WERI-Rb-1 (cell line): ENCODE measurements around the gene CLCN2.

Experiments used
- DNase-seq: peaks from one replicate; pipeline ENCODE4 v3.0.0-alpha.2; 2020
- H3K27ac ChIP-seq: fragments of 250-450 bp; sonication (Bioruptor Pico); 2 replicates; pipeline ENCODE4 v1.5.1; 2020; ENCODE audit warnings: mild to moderate bottlenecking, moderate library complexity
- H3K27me3 ChIP-seq: fragments of 250-450 bp; sonication (Bioruptor Pico); 2 replicates; pipeline ENCODE4 v1.5.1; 2021; ENCODE audit warnings: mild to moderate bottlenecking, low read depth, moderate library complexity; ENCODE audit not compliant: insufficient read depth, severe bottlenecking
- H3K36me3 ChIP-seq: fragments of 250-450 bp; sonication (Bioruptor Pico); 2 replicates; pipeline ENCODE4 v1.5.1; 2020; ENCODE audit warnings: mild to moderate bottlenecking, moderate library complexity
- H3K4me3 ChIP-seq: 2 replicates; pipeline ENCODE4 v1.5.1; 2011; ENCODE audit warnings: low read depth, mild to moderate bottlenecking, control low read depth, low read length
- H3K9me3 ChIP-seq: fragments of 250-450 bp; sonication (Bioruptor Pico); 2 replicates; pipeline ENCODE4 v1.5.1; 2021; ENCODE audit warnings: mild to moderate bottlenecking, moderate library complexity; ENCODE audit not compliant: severe bottlenecking
- TF ChIP-seq, protein P1 (sequence below): IDR thresholded peaks from 2 replicates; pipeline ENCODE4 v1.5.1; 2011; ENCODE audit warnings: low read depth, mild to moderate bottlenecking, control low read depth, inconsistent platforms, low read length

Gene CLCN2

DNA sequence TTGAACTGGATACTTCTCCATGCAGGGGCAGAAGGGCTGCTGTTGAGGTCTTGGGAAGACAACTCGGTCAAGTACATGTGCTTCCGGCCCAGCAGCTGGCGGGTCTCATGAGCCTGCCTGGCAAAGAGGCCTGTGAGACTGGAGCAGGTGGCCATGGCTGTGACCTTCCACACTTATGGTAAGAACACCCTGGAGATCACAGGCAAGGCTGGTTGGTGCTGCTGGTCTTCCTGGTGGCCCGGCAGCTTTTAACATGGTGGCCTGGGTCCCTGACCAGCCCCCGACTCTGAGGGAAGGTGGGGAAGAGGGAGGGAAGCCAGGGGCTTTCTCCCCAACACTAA lies 33.9 kb upstream of the CLCN2 start:
- Histone ChIP-seq H3K27ac (no peak overlapping the region), H3K9me3 (no peaks in the 10 kb centered on the region), H3K36me3 (no peaks in the 10 kb centered on the region; the same call in 1 of the 2 replicates), H3K27me3 (no peaks in the 10 kb centered on the region), H3K4me3 (no peak overlapping the region)
- TF ChIP-seq, protein P1, sequence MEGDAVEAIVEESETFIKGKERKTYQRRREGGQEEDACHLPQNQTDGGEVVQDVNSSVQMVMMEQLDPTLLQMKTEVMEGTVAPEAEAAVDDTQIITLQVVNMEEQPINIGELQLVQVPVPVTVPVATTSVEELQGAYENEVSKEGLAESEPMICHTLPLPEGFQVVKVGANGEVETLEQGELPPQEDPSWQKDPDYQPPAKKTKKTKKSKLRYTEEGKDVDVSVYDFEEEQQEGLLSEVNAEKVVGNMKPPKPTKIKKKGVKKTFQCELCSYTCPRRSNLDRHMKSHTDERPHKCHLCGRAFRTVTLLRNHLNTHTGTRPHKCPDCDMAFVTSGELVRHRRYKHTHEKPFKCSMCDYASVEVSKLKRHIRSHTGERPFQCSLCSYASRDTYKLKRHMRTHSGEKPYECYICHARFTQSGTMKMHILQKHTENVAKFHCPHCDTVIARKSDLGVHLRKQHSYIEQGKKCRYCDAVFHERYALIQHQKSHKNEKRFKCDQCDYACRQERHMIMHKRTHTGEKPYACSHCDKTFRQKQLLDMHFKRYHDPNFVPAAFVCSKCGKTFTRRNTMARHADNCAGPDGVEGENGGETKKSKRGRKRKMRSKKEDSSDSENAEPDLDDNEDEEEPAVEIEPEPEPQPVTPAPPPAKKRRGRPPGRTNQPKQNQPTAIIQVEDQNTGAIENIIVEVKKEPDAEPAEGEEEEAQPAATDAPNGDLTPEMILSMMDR = no peak
- DNase-seq = no peak

DNA sequence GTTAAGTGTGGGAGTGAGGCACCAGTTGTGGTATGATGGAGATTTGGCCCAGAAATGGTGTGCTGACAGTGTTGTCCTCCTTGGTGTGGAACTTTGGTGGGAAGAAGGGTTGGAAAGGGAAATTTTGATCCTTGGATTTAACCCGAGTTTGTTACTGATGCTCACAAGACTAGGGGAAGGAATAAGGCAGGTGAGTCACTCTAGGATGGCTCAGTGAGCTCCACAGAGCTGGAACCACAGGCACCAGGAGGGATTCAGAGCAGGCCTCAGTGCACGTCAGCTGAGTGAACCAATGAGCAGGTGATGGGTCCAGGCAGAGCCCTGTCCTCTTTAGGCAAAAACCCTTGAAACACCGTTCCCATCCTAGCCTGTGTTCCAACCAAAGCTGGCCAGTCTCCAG lies 29.9 kb upstream of the CLCN2 start:
- TF ChIP-seq, protein P1 = no peak
- Histone ChIP-seq H3K27ac (no peak overlapping the region), H3K27me3 (no peaks in the 10 kb centered on the region), H3K9me3 (no peaks in the 10 kb centered on the region), H3K36me3 (peaks cover 16% of the 10 kb centered on the region), H3K4me3 (no peak overlapping the region)
- DNase-seq = no peak

DNA sequence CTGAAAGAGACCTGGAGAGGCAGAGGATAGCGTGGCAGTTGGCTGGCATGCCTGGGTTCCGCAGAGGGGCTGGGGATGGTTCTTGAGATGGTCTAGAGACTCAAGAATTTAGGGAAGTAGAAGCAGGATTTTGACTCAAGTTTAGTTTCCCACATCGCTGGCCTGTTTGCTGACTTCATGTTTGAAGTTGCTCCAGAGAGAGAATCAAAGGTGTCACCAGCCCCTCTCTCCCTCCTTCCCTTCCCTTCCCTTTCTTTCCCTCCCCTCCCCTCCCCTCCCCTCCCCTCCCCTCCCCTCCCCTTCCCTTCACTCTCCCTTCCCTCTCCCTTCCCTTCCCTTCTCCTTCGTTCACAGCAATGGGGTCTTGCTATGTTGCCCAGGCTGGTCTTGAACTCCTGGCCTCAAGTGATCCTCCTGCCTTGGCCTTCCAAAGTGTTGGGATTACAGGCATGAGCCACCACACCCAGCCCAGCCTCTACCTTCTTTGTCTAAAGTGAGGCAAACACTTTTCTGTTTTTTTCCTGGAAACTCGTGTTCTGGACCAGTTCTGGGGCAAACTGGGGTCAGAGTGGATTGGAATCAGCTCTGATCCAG lies 28.6 kb upstream of the CLCN2 start:
- DNase-seq = no peak
- H3K4me3 ChIP-seq = no peak overlapping the region
- H3K36me3 ChIP-seq = peaks cover 24% of the 10 kb centered on the region
- no peaks in the 10 kb centered on the region for H3K27me3 ChIP-seq
- no peak overlapping the region for H3K27ac ChIP-seq
- TF ChIP-seq, protein P1 = no peak
- no peaks in the 10 kb centered on the region for H3K9me3 ChIP-seq

DNA sequence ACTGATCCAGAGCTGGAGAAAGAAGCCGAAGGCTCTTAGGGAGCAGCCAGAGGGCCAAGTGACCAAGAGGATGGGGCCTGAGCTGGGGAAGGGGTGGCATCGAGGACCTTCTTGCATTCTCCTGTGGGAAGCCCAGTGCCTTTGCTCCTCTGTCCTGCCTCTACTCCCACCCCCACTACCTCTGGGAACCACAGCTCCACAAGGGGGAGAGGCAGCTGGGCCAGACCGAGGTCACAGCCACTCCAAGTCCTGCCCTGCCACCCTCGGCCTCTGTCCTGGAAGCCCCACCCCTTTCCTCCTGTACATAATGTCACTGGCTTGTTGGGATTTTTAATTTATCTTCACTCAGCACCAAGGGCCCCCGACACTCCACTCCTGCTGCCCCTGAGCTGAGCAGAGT lies 28.0 kb upstream of the CLCN2 start:
- H3K36me3 ChIP-seq = peaks cover 27% of the 10 kb centered on the region
- no peaks in the 10 kb centered on the region for H3K9me3 ChIP-seq
- DNase-seq = no peak
- no peak overlapping the region for H3K27ac ChIP-seq
- TF ChIP-seq, protein P1 = no peak
- no peaks in the 10 kb centered on the region for H3K27me3 ChIP-seq
- H3K4me3 ChIP-seq = no peak overlapping the region

DNA sequence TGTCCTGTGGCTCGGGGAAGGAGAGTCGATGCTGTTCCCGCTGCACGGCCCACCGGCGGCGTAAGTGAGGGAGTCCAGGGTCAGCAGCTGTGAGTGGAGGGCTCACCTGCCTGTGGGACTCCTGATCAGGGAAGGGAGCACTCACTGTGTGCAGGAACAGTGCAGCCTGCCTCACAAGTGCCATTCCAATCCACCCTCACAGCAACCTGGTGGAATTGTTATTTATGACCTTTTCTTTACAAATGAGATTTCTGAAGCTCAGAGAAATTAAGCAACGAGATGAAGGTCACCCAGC lies 27.5 kb upstream of the CLCN2 start:
- Histone ChIP-seq H3K9me3 (no peaks in the 10 kb centered on the region), H3K4me3 (no peak overlapping the region), H3K27me3 (no peaks in the 10 kb centered on the region), H3K27ac (no peak overlapping the region), H3K36me3 (peaks cover 29% of the 10 kb centered on the region)
- TF ChIP-seq, protein P1 = no peak
- DNase-seq = no peak

DNA sequence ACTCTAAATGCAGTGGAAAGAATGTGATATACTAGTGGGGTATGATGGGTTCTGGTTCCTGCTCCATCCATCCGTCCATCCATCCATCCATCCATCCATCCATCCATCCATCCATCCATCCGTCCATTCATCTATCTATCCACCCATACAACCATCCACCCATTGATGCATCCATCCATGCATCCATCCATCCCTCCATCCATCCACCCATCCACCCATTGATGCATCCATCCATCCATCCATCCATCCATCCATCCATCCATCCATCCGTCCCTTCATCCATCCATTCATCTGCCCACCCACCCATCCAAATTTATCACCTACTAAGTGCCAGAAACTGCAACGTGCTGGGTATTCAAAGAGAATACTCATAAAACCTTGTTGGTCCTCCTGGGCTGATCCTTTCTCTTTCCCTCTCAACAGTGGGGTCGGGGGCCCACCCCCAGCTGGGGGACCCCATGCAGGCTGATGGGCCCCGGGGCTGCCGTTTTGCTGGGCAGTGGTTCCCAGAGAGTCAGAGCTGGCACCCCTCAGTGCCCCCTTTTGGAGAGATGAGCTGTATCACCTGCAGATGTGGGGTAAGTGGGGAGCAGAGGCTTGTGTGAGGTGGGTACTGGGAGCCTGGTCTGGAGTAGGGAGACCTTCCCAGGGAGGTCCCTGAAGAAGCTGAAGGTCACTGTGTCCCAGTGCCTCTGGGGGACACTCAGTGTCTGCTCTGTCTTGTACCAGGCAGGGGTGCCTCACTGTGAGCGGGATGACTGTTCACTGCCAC lies 26.9 kb upstream of the CLCN2 start:
- H3K4me3 ChIP-seq = no peak overlapping the region
- no peaks in the 10 kb centered on the region for H3K27me3 ChIP-seq
- no peak for DNase-seq
- H3K9me3 ChIP-seq = no peaks in the 10 kb centered on the region
- TF ChIP-seq, protein P1 = no peak
- H3K27ac ChIP-seq = no peak overlapping the region
- peaks cover 31% of the 10 kb centered on the region for H3K36me3 ChIP-seq
